ENCODE measurements around the gene ADAP1. TPM values are rescaled to one million over a fixed set of nuclear protein-coding genes. Genes with fewer than 3 reads are reported as not detected.

The ADAP1 gene
- total RNA-seq, 2 experiments from 2014 or later = 2.4 to 7.0 TPM

DNA sequence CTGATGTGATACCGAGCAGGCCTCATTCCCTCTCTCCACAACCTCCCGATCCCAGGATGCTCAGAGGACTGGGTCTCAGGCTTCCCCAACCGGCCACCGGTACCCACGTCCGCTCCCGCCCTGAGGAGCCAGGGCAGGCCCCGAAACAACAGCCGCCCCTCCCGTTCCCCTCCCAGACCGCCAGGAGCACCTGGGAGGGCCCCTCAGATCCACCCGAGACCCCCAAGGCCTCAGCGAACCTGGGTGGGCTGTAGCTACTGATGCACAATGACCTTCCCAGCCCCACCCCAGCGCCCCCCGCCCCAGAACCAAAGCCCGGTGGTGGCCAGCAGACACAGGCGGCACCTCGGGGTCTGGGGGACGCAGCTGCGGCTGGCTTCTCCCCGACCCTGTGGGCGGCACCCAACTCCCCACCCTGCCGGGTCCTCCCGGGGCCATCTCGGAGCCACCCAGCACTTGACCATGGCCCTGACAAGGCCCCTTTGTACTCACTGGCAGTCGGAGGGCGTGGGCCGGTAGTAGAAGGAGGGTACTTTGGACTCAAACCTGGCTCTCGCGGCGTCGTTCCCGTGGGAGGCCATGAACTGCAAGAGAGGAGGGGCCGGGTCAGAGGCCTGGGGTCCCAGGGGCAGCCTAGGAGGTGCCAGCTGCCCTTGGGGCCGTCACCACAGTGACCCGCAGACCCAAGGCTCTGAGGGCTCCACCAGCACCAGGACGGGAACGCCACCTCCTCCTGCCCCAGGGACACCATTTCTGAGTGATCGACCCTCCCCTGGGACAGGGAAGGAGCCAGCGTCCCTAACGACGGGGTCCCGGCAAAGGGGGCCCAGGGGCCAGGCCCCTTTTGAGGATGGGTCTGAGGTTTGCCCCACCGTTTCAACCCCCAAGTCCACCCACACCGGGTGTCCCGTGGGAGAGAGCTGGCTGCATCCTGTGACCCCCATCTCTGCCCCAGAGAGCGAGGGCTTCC lies 28.1 kb downstream of the ADAP1 start:
- no peaks in the 10 kb centered on the region for H3K79me2 ChIP-seq (ENCODE audit: insufficient read depth, low read depth, low read length)
- TF ChIP-seq, protein P1, sequence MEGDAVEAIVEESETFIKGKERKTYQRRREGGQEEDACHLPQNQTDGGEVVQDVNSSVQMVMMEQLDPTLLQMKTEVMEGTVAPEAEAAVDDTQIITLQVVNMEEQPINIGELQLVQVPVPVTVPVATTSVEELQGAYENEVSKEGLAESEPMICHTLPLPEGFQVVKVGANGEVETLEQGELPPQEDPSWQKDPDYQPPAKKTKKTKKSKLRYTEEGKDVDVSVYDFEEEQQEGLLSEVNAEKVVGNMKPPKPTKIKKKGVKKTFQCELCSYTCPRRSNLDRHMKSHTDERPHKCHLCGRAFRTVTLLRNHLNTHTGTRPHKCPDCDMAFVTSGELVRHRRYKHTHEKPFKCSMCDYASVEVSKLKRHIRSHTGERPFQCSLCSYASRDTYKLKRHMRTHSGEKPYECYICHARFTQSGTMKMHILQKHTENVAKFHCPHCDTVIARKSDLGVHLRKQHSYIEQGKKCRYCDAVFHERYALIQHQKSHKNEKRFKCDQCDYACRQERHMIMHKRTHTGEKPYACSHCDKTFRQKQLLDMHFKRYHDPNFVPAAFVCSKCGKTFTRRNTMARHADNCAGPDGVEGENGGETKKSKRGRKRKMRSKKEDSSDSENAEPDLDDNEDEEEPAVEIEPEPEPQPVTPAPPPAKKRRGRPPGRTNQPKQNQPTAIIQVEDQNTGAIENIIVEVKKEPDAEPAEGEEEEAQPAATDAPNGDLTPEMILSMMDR (conservative IDR thresholded peaks at IDR 0.05; ENCODE audit: low read length) = no peak
- TF ChIP-seq EZH2phosphoT487 (IDR thresholded peaks at IDR 0.05; ENCODE audit: borderline replicate concordance, low read depth, low read length) = no peak
- CTCF ChIA-PET (ENCODE audit: unreplicated experiment) = no interaction called here
- no peaks in the 10 kb centered on the region for H3K9me2 ChIP-seq (ENCODE audit: insufficient read depth, low read length)
- no peaks in the 10 kb centered on the region for H3K9me3 ChIP-seq (ENCODE audit: low read length)
- no peak overlapping the region for H3K4me3 ChIP-seq (ENCODE audit: low read depth, low read length, poor library complexity, severe bottlenecking)
- H3K27ac ChIP-seq (ENCODE audit: low read depth, low read length, poor library complexity, severe bottlenecking) = no peak overlapping the region
- intact Hi-C loops (cut with micrococcal nuclease; ENCODE audit: unreplicated experiment) = no loop called here
- H3K4me2 ChIP-seq (ENCODE audit: low read length) = no peak overlapping the region
- no peaks in the 10 kb centered on the region for H3K36me3 ChIP-seq (ENCODE audit: insufficient read depth, low read length)
- DNase-seq (ENCODE audit: low spot score) = no peak
- peaks cover 33% of the 10 kb centered on the region for H3K4me1 ChIP-seq (ENCODE audit: insufficient read depth, low read length, poor library complexity, severe bottlenecking)
- BruUV-seq (replicated peaks) = no TSS peak
- H2AFZ ChIP-seq (ENCODE audit: low read length) = no peak overlapping the region
- no peaks in the 10 kb centered on the region for H4K20me1 ChIP-seq (ENCODE audit: insufficient read depth, low read length)
- POLR2A ChIA-PET = no interaction called here

DNA sequence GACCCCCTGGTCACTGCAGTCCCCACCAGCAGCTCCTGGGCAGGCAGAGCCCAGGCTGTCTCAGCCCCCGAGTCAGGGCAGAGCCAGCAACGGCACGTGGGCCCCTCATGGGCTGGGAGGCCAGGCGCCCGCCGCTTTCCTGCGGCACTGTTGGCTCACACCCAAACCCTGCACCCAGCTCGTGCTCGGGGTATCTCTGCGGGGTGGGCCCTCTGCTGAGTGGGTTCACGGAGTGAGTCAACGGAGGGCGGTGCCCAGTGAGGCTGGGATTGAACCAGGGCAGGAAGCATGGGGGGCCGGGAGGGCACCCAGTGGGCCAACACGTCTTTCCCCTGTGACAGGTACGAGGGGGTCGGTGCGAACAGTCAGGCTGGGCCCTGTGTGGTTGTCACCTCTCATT lies 28.9 kb downstream of the ADAP1 start:
- TF ChIP-seq, protein P1 (conservative IDR thresholded peaks at IDR 0.05; ENCODE audit: low read length) = no peak
- no peak for TF ChIP-seq EZH2phosphoT487 (IDR thresholded peaks at IDR 0.05; ENCODE audit: borderline replicate concordance, low read depth, low read length)
- Histone ChIP-seq H3K27ac (ENCODE audit: low read depth, low read length, poor library complexity, severe bottlenecking) (no peak overlapping the region), H2AFZ (ENCODE audit: low read length) (no peak overlapping the region), H4K20me1 (ENCODE audit: insufficient read depth, low read length) (no peaks in the 10 kb centered on the region), H3K36me3 (ENCODE audit: insufficient read depth, low read length) (no peaks in the 10 kb centered on the region), H3K4me3 (ENCODE audit: low read depth, low read length, poor library complexity, severe bottlenecking) (no peak overlapping the region), H3K9me3 (ENCODE audit: low read length) (no peaks in the 10 kb centered on the region), H3K4me2 (ENCODE audit: low read length) (no peak overlapping the region), H3K79me2 (ENCODE audit: insufficient read depth, low read depth, low read length) (no peaks in the 10 kb centered on the region), H3K4me1 (ENCODE audit: insufficient read depth, low read length, poor library complexity, severe bottlenecking) (peaks cover 33% of the 10 kb centered on the region), H3K9me2 (ENCODE audit: insufficient read depth, low read length) (no peaks in the 10 kb centered on the region)
- BruUV-seq (replicated peaks) = no TSS peak
- ChIA-PET POLR2A (no interaction called here), CTCF (ENCODE audit: unreplicated experiment) (interaction anchor here (0.6 kb wide), 1 partner anchor 441 kb away, joined by 8 read pairs; no protein-coding TSS in a partner anchor)
- no peak for DNase-seq (ENCODE audit: low spot score)
- intact Hi-C loops (cut with micrococcal nuclease; ENCODE audit: unreplicated experiment) = no loop called here

Measured in OCI-LY7 (cell line).